Suprapubic skin (tissue), 4 donors: ENCODE measurements around the gene RDX.

Source experiments
- POLR2A ChIP-seq, 2 donors: fragments of 450-650 bp; IDR thresholded peaks; one replicate each; pipeline ENCODE4 v1.6.1; 2017; ENCODE audit warnings: antibody characterized with exemption in 2 of 2, mild to moderate bottlenecking in 2 of 2, moderate library complexity in 2 of 2
- POLR2AphosphoS5 ChIP-seq, 3 donors: sonication (generic); formaldehyde crosslinking; IDR thresholded peaks; one replicate each; pipeline ENCODE4 v1.6.1; 2017; ENCODE audit warnings: antibody characterized with exemption in 3 of 3
- TF ChIP-seq, protein P1 (sequence below), 2 donors: fragments of 200-600 bp in 1 of 2; fragments of 450-650 bp in 1 of 2; sonication (generic) in 1 of 2; IDR thresholded peaks; one replicate each; pipeline ENCODE4 v1.5.1; 2016 to 2019; ENCODE audit warnings: antibody characterized with exemption in 2 of 2, mild to moderate bottlenecking in 1 of 2, moderate library complexity in 1 of 2

DNA sequence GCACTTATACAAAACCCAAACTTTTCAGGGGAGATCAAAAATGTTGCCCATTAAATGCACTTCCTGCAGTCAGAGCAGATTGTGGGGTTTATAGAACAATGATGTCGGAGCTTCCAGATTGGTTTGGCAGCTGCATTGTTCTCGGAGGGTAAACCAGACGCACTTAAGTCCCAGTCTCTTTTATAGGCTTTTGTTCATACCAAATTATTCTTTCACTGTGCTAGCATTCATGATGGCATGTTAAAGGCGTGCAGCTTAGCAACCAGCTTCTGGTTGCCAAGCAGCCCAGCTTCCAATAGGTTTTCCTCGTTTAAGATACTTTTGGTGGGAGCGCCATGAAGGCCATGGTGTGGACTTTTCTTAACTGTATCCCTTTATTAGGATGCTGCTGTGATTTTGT, 162.3 kb downstream of the RDX start:
- TF ChIP-seq, protein P1, sequence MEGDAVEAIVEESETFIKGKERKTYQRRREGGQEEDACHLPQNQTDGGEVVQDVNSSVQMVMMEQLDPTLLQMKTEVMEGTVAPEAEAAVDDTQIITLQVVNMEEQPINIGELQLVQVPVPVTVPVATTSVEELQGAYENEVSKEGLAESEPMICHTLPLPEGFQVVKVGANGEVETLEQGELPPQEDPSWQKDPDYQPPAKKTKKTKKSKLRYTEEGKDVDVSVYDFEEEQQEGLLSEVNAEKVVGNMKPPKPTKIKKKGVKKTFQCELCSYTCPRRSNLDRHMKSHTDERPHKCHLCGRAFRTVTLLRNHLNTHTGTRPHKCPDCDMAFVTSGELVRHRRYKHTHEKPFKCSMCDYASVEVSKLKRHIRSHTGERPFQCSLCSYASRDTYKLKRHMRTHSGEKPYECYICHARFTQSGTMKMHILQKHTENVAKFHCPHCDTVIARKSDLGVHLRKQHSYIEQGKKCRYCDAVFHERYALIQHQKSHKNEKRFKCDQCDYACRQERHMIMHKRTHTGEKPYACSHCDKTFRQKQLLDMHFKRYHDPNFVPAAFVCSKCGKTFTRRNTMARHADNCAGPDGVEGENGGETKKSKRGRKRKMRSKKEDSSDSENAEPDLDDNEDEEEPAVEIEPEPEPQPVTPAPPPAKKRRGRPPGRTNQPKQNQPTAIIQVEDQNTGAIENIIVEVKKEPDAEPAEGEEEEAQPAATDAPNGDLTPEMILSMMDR (IDR thresholded peaks at IDR 0.05) = no peak
- TF ChIP-seq POLR2AphosphoS5 (IDR thresholded peaks at IDR 0.05) (no peak), POLR2A (IDR thresholded peaks at IDR 0.05) (no peak)
